K562 (cell line): ENCODE results near the gene CCT7. TPM values are rescaled to one million over a fixed set of nuclear protein-coding genes. Genes with fewer than 3 reads are reported as not detected.

Source experiments
- COPS2 ChIP-seq: fragments of 450-650 bp; conservative IDR thresholded peaks from 2 replicates; pipeline ENCODE4 v1.6.1; 2016; ENCODE audit warnings: mild to moderate bottlenecking, moderate library complexity
- DMBX1 ChIP-seq: fragments of 250-450 bp; sonication (Bioruptor Pico); IDR thresholded peaks from 2 replicates; pipeline ENCODE4 v1.8.0; 2022; ENCODE audit warnings: inconsistent platforms, mild to moderate bottlenecking, moderate library complexity, borderline replicate concordance
- KAT8 ChIP-seq: fragments of 450-650 bp; IDR thresholded peaks from 2 replicates; pipeline ENCODE4 v1.6.1; 2016; ENCODE audit warnings: low read depth, mild to moderate bottlenecking
- KDM2B ChIP-seq: fragments of 250-450 bp; sonication (Bioruptor Pico); IDR thresholded peaks from 2 replicates; pipeline ENCODE4 v1.8.0; 2021; ENCODE audit warnings: mild to moderate bottlenecking, moderate library complexity
- MAFK ChIP-seq: IDR thresholded peaks from 2 replicates; pipeline ENCODE4 v1.6.1; 2011; ENCODE audit warnings: low read length, improper control_type of control experiment
- NCOA1 ChIP-seq: fragments of 450-650 bp; IDR thresholded peaks from 2 replicates; pipeline ENCODE4 v1.6.1; 2016; ENCODE audit warnings: low read depth
- NCOR1 ChIP-seq: fragments of 450-650 bp; IDR thresholded peaks from 2 replicates; pipeline ENCODE4 v1.6.1; 2016; ENCODE audit warnings: mild to moderate bottlenecking, moderate library complexity
- NUFIP1 ChIP-seq: fragments of 450-650 bp; IDR thresholded peaks from 2 replicates; pipeline ENCODE4 v1.6.1; 2018; ENCODE audit not compliant: partially characterized antibody
- RB1 ChIP-seq: fragments of 450-650 bp; IDR thresholded peaks from 2 replicates; pipeline ENCODE4 v1.6.1; 2017; ENCODE audit warnings: low read depth, mild to moderate bottlenecking
- SMARCA4 ChIP-seq: fragments of 450-650 bp; IDR thresholded peaks from 2 replicates; pipeline ENCODE4 v1.6.1; 2016
- TRIM28 ChIP-seq: fragments of 450-650 bp; IDR thresholded peaks from 2 replicates; pipeline ENCODE4 v1.6.1; 2017
- U2AF2 ChIP-seq: fragments of 200-400 bp; formaldehyde crosslinking; optimal IDR thresholded peaks from 2 replicates; pipeline ENCODE3; 2017; ENCODE audit warnings: low read depth, mild to moderate bottlenecking, low read length
- ZNF175 ChIP-seq: fragments of 200-800 bp; sonication (Bioruptor generic); IDR thresholded peaks from 2 replicates; pipeline ENCODE4 v1.6.1; 2016; ENCODE audit warnings: low read depth, mild to moderate bottlenecking, missing genetic modification characterization, missing compliant biosample characterization
- ZNF318 ChIP-seq, 2 experiments: fragments of 450-650 bp; IDR thresholded peaks; 2 replicates each; pipeline ENCODE4 v1.6.1; 2016; ENCODE audit warnings: mild to moderate bottlenecking in 2 of 2, borderline replicate concordance in 1 of 2, low read depth in 1 of 2, moderate library complexity in 1 of 2
- ZNF354B ChIP-seq: fragments of 250-450 bp; sonication (Bioruptor Pico); IDR thresholded peaks from 2 replicates; pipeline ENCODE4 v1.4.0; 2020
- ZNF592 ChIP-seq: fragments of 450-650 bp; IDR thresholded peaks from 2 replicates; pipeline ENCODE4 v1.6.1; 2017; ENCODE audit warnings: antibody characterized with exemption, mild to moderate bottlenecking
- ZNF695 ChIP-seq: fragments of 450-650 bp; formaldehyde crosslinking; IDR thresholded peaks from 2 replicates; pipeline ENCODE4 v1.4.0; 2020; ENCODE audit warnings: mild to moderate bottlenecking, moderate library complexity
- polyA plus RNA-seq, 8 experiments: library from polyadenylated mRNA; depleted of rRNA in 4 of 8; stranded (reverse) in 5 of 8; unstranded in 3 of 8; fragments of >200 nt; fragmentation: Nextera tagmentation in 2 of 8; fragmentation: Illumina TruSeq in 1 of 8; extraction: Ambion mirVana in 2 of 8; extraction: Trizol in 1 of 8; gene quantifications; 2 replicates each; pipeline versions ENCODE4 v1.2.1 to v1.2.3, GENCODE V29; 2011 to 2014; ENCODE audit warnings: inconsistent platforms in 1 of 8, missing spikeins in 1 of 8
- total RNA-seq, 7 experiments: library from RNA; depleted of rRNA in 6 of 7; stranded (reverse); fragments of >200 nt in 6 of 7; fragmentation: Illumina TruSeq in 2 of 7; extraction: Trizol in 2 of 7; gene quantifications; 2 replicates each; pipeline versions ENCODE4 v1.2.1 to v1.2.3, GENCODE V29; 2011 to 2021; ENCODE audit warnings: low replicate concordance in 1 of 7

The CCT7 gene
- total and polyA plus RNA-seq, 9 of the 15 experiments (the other 6 are each of a cell fraction or from before 2014, with no cell fraction given): 326 to 856 (median 638) TPM

DNA sequence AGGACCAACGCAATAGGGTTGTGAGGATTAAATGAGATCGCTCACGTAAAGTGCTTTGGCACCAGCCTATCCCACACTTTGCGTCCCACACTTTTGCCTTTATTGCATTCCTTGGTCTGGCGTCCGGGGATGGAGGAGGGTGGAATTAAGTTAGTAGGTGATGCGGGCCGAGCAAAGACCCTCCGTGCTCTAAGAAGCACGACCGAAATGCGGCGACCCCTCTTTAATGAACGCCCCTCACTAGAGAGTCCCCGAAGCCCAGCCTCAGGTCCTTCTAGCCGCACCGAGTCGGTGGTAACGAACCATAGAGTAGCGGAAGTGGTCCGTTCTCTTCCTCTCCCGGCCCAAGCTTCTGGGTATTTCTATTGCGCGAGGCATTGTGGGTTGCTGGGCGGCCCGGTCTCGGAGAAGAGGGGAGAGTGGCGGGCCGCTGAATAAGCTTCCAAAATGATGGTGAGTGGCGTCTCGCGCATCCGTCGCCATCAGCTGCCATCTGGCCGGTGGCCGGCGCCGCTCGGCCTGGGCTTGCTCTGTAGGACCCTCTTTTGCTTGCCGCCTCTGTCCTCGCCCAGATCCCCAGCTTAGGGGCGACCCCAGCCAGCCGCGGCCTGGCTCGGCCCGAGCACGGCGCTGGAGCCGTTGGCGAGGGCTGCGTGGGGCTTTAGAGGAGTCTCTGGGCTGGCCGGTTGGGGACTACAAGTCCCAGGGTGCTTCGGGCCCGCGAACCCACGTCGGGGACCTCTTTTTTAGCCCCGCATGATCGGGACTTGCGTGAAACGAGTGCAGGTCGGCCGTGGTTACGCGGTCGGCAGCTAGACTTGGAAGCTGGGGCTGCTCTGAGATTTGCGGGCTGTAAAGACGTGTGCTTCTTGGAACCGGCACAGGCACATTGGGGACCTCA is at the start of gene CCT7 (continued):
- TF ChIP-seq ZNF592 (no peak), NCOA1 (peak; percentile 85), ZNF354B (CRISPR knock-in tag) (no peak), ZNF318 (IDR thresholded peaks at IDR 0.05; ENCODE audit: borderline replicate concordance in 1 of 2, low read depth in 1 of 2) (peak in 1 of 2 experiments; percentile 83; a peak in 1 of 4 replicates), KDM2B (CRISPR knock-in tag) (no peak), U2AF2 (no peak), ZNF695 (CRISPR knock-in tag) (no peak), TRIM28 (no peak), SMARCA4 (no peak; the same call in 1 of the 2 replicates), COPS2 (no peak), ZNF175 (no peak), NCOR1 (no peak), KAT8 (no peak), MAFK (no peak), DMBX1 (CRISPR knock-in tag) (no peak), NUFIP1 (no peak), RB1 (peak; percentile 71; the same call in 1 of the 2 replicates)
